AG04449 (cell line): ENCODE measurements around the gene GNAI3.

Experiments used
- CTCF ChIA-PET: fragments of 350-600 bp; formaldehyde crosslinking; extraction: SDS; loops from one replicate; lab custom pipeline; 2021; ENCODE audit warnings: antibody characterized with exemption; lab: Yijun Ruan, JAX
- POLR2A ChIA-PET: fragments of 400-600, 350-600 bp; formaldehyde crosslinking; extraction: SDS; loops from one replicate; lab custom pipeline; 2020; ENCODE audit warnings: antibody characterized with exemption, inconsistent platforms; lab: Yijun Ruan, JAX
- DNase-seq: peaks from one replicate; pipeline ENCODE4 v3.0.0-alpha.2; 2010; ENCODE audit warnings: low read depth, low spot score
- H3K4me3 ChIP-seq: 2 replicates; pipeline ENCODE4 v1.5.1; 2011; ENCODE audit warnings: low read depth, mild to moderate bottlenecking, control low read depth, low read length
- CTCF ChIP-seq: IDR thresholded peaks from one replicate; pipeline ENCODE4 v1.5.1; 2011; ENCODE audit warnings: mild to moderate bottlenecking, moderate library complexity, low read length, control low read depth, inconsistent platforms; ENCODE audit not compliant: insufficient read depth; ENCODE audit errors: missing control alignments

The GNAI3 gene

GRCh38 chr1:109584766-109585165 is 36.4 kb downstream of the GNAI3 start:
- POLR2A ChIA-PET: no interaction called here
- no peak for DNase-seq
- H3K4me3 ChIP-seq: no peak overlapping the region
- TF ChIP-seq CTCF: no peak
- CTCF ChIA-PET: no interaction called here

- no peak for DNase-seq
- POLR2A ChIA-PET: no interaction called here
- TF ChIP-seq CTCF: no peak
- CTCF ChIA-PET: interaction anchor here (1.1 kb wide), 1 partner anchor 12 kb away, joined by 4 read pairs; no protein-coding TSS in a partner anchor
- no peak overlapping the region for H3K4me3 ChIP-seq
These were observed 37.6 kb downstream of the GNAI3 start for GRCh38 chr1:109586055-109586454.

- POLR2A ChIA-PET: no interaction called here
- CTCF ChIA-PET: no interaction called here
- no peak for TF ChIP-seq CTCF
- no peak for DNase-seq
- H3K4me3 ChIP-seq: no peak overlapping the region
These were observed 40.8 kb downstream of the GNAI3 start for GRCh38 chr1:109589177-109589576.

GRCh38 chr1:109589679-109590078 is 41.3 kb downstream of the GNAI3 start:
- ChIA-PET CTCF (interaction anchor here (0.8 to 1.5 kb wide), 2 partner anchors 10 to 185 kb away, joined by 3 to 5 read pairs; no protein-coding TSS in a partner anchor), POLR2A (no interaction called here)
- no peak for DNase-seq
- H3K4me3 ChIP-seq: no peak overlapping the region
- TF ChIP-seq CTCF: no peak

GRCh38 chr1:109592916-109593315 is 44.5 kb downstream of the GNAI3 start:
- no peak for TF ChIP-seq CTCF
- no peak overlapping the region for H3K4me3 ChIP-seq
- DNase-seq: no peak
- ChIA-PET POLR2A (no interaction called here), CTCF (interaction anchor here (1.0 kb wide), 2 partner anchors 11 to 47 kb away, joined by 3 to 4 read pairs; no protein-coding TSS in a partner anchor)

GRCh38 chr1:109595531-109595930 is 47.1 kb downstream of the GNAI3 start:
- ChIA-PET CTCF (interaction anchor here (0.7 to 1.5 kb wide), 9 partner anchors 8 to 50 kb away, joined by 3 to 5 read pairs (median 3); partner anchors contain the start of genes AMPD2 and GNAT2), POLR2A (interaction anchor here (0.7 to 1.5 kb wide), 2 partner anchors 16 to 46 kb away, joined by 3 to 7 read pairs; partner anchors contain the start of gene GNAI3)
- no peak overlapping the region for H3K4me3 ChIP-seq
- DNase-seq: no peak
- TF ChIP-seq CTCF: no peak
